Stimulated activated CD4-positive, alpha-beta T cell treated with anti-CD3 and anti-CD28 coated beads, Interleukin-4, amount 100 ng/mL, for 48 hours (primary cell): Measurements from ENCODE around the gene SCEL.
"Not testable (repeated sequence)": the region's sequence is repeated elsewhere in the genome, so short reads cannot be mapped to it uniquely, and the experiment has no call there.

Source experiments
- DNase-seq, 2 donors: peaks; one replicate each; pipeline ENCODE4 v3.0.0-alpha.2; 2020; ENCODE audit warnings: low read depth in 2 of 2

Gene SCEL

GRCh38 chr13:77555246-77555645 lies 19.7 kb downstream of the SCEL start:
- DNase-seq = no peak

GRCh38 chr13:77558016-77558415 lies 22.5 kb downstream of the SCEL start:
- no peak for DNase-seq

GRCh38 chr13:77563111-77563510 lies 27.6 kb downstream of the SCEL start:
- DNase-seq = no peak

GRCh38 chr13:77565635-77566034 lies 30.1 kb downstream of the SCEL start:
- no peak for DNase-seq

GRCh38 chr13:77571956-77572355 lies 36.5 kb downstream of the SCEL start:
- no peak for DNase-seq

- DNase-seq = no peak
These were observed 38.6 kb downstream of the SCEL start for GRCh38 chr13:77574096-77574495.

- DNase-seq = no peak
These were observed 44.5 kb downstream of the SCEL start for GRCh38 chr13:77579959-77580358.

- DNase-seq = no peak
These were observed 45.2 kb downstream of the SCEL start for GRCh38 chr13:77580748-77581147.

GRCh38 chr13:77583581-77583980 lies 48.1 kb downstream of the SCEL start:
- no peak for DNase-seq

GRCh38 chr13:77584106-77584505 lies 48.6 kb downstream of the SCEL start:
- no peak for DNase-seq

- DNase-seq = no peak
These were observed 59.8 kb downstream of the SCEL start for GRCh38 chr13:77595166-77595810.

- DNase-seq = no peak
These were observed 61.3 kb downstream of the SCEL start for GRCh38 chr13:77596777-77597176.

GRCh38 chr13:77599351-77599750 lies 63.8 kb downstream of the SCEL start:
- DNase-seq = no peak

- no peak for DNase-seq
These were observed 65.2 kb downstream of the SCEL start for GRCh38 chr13:77600701-77601100.

GRCh38 chr13:77611068-77611467 lies 75.6 kb downstream of the SCEL start:
- DNase-seq = no peak

GRCh38 chr13:77616027-77616426 lies 80.5 kb downstream of the SCEL start:
- DNase-seq = no peak

- no peak for DNase-seq
These were observed 84.1 kb downstream of the SCEL start for GRCh38 chr13:77619655-77620054.

- no peak for DNase-seq
These were observed 84.6 kb downstream of the SCEL start for GRCh38 chr13:77620138-77620537.

GRCh38 chr13:77623806-77624205 lies 88.3 kb downstream of the SCEL start:
- no peak for DNase-seq

GRCh38 chr13:77628170-77628569 lies 92.7 kb downstream of the SCEL start:
- no peak for DNase-seq

GRCh38 chr13:77637588-77637987 lies 102.1 kb downstream of the SCEL start:
- DNase-seq = no peak

- no peak for DNase-seq
These were observed 114.9 kb downstream of the SCEL start for GRCh38 chr13:77650409-77650808.

GRCh38 chr13:77653301-77653700 lies 117.8 kb downstream of the SCEL start:
- no peak for DNase-seq

GRCh38 chr13:77660016-77660415 lies 124.5 kb downstream of the SCEL start:
- DNase-seq = not testable (repeated sequence)
